ENCODE measurements around the gene WLS. TPM values are rescaled to one million over a fixed set of nuclear protein-coding genes. Genes with fewer than 3 reads are reported as not detected.
A peak's percentile ranks its signal among the peaks of the same experiment; 100 is the strongest.

The WLS gene
- total RNA-seq, 1 donor from 2014 or later, result 341 TPM

GRCh38 chr1:68231627-68232288 lies 565 bp downstream of the WLS start:
- TF ChIP-seq, protein P1, sequence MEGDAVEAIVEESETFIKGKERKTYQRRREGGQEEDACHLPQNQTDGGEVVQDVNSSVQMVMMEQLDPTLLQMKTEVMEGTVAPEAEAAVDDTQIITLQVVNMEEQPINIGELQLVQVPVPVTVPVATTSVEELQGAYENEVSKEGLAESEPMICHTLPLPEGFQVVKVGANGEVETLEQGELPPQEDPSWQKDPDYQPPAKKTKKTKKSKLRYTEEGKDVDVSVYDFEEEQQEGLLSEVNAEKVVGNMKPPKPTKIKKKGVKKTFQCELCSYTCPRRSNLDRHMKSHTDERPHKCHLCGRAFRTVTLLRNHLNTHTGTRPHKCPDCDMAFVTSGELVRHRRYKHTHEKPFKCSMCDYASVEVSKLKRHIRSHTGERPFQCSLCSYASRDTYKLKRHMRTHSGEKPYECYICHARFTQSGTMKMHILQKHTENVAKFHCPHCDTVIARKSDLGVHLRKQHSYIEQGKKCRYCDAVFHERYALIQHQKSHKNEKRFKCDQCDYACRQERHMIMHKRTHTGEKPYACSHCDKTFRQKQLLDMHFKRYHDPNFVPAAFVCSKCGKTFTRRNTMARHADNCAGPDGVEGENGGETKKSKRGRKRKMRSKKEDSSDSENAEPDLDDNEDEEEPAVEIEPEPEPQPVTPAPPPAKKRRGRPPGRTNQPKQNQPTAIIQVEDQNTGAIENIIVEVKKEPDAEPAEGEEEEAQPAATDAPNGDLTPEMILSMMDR (IDR thresholded peaks at IDR 0.05), result no peak
- no peaks in the 10 kb centered on the region for H3K9me3 Mint-ChIP-seq (ENCODE audit: unreplicated experiment)
- H3K27me3 Mint-ChIP-seq (ENCODE audit: unreplicated experiment), result peaks cover 1% of the 10 kb centered on the region
- H3K36me3 Mint-ChIP-seq (ENCODE audit: unreplicated experiment), result peaks cover 6% of the 10 kb centered on the region
- H3K4me3 Mint-ChIP-seq (ENCODE audit: unreplicated experiment), result peak overlapping the region; percentile 94
- DNase-seq (ENCODE audit: extremely low spot score, unreplicated experiment), result no peak
- peak overlapping the region; percentile 90 for H3K27ac Mint-ChIP-seq (ENCODE audit: unreplicated experiment)
- peaks cover 39% of the 10 kb centered on the region for H3K4me1 Mint-ChIP-seq (ENCODE audit: unreplicated experiment)

DNA sequence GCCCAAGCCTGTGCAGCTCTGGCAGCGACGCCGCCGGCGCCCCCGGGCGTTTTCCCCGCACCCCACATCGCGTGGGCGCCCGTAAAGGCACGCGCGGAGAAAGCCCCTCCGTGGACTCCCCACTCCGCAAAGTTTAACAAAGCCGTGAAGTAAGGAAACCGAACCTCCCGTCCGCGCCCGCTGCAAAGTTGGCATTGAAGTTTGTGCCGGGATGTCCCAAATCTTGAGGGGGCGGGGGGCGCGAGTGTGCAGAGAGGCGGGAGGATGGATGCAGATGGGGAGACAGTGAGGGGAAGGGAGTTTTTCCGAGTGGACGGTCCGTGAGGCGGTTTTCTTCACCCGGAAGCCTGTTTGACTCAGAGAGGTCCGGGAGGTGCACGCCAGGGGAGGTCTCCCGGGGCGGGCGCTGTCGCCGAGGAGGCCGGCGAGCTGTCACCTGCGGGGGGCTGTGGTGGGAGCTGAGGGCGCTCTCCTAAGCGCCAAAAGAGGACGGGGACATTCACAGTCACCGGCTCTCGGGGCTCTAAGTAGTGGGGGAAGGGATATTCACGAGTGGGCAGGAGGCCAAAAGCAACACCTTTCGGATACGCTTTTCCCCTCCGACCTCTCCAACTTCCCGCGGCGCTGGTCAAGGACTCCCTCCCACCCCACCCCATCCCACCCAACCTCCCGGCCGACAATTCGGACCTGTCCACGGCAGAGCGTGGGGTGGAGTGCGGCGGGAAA lies 1.3 kb downstream of the WLS start:
- peaks cover 43% of the 10 kb centered on the region for H3K4me1 Mint-ChIP-seq (ENCODE audit: unreplicated experiment)
- H3K9me3 Mint-ChIP-seq (ENCODE audit: unreplicated experiment), result no peaks in the 10 kb centered on the region
- TF ChIP-seq, protein P1 (IDR thresholded peaks at IDR 0.05), result no peak
- H3K27ac Mint-ChIP-seq (ENCODE audit: unreplicated experiment), result peak overlapping the region; percentile 90
- no peaks in the 10 kb centered on the region for H3K27me3 Mint-ChIP-seq (ENCODE audit: unreplicated experiment)
- no peak for DNase-seq (ENCODE audit: extremely low spot score, unreplicated experiment)
- peak overlapping the region; percentile 94 for H3K4me3 Mint-ChIP-seq (ENCODE audit: unreplicated experiment)
- H3K36me3 Mint-ChIP-seq (ENCODE audit: unreplicated experiment), result peaks cover 9% of the 10 kb centered on the region

- Mint-ChIP-seq H3K27ac (ENCODE audit: unreplicated experiment) (peak overlapping the region; percentile 89), H3K4me1 (ENCODE audit: unreplicated experiment) (peaks cover 46% of the 10 kb centered on the region), H3K27me3 (ENCODE audit: unreplicated experiment) (no peaks in the 10 kb centered on the region), H3K36me3 (ENCODE audit: unreplicated experiment) (peaks cover 14% of the 10 kb centered on the region), H3K4me3 (ENCODE audit: unreplicated experiment) (peak overlapping the region; percentile 94), H3K9me3 (ENCODE audit: unreplicated experiment) (no peaks in the 10 kb centered on the region)
- no peak for DNase-seq (ENCODE audit: extremely low spot score, unreplicated experiment)
- TF ChIP-seq, protein P1 (IDR thresholded peaks at IDR 0.05), result no peak
Measured at GRCh38 chr1:68230484-68230802, 1.9 kb downstream of the WLS start.

DNA sequence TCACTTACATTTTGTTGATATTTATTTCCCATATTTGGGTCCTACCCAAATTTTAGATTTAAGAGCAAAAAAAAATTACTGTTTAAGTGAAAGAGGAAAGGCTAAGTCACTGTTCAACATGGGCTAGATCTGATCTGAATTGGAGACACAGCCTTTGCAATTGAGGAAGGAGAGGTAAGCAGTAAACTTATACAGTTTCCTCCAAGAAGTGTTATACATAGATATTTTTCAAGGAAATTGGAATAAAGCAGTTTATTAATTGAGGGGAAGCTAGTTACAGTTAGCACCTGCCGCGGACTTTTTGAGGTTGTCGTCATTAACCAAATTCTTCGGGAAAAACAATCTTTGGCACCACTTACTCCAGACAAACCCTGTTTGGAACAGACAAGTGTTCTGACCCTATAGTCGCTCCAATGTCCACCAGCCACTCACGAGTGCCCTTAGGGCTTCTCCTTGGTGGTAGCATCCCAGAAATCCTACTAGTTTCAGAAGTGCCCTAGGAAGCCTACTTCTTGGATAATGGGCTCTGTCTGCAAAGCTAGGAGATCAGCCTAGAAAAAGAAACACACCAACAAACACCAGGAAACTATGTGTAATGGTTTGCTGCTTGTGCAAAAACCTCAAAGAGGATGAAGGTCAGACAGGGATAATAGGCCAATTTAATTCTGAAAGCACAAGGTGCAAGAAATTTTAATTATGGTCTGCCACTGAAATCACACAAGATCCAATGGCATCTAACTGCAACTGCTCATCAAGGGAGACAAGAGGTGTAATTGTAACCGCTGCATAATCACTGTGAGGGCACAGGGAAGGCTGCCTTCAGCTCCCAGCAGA lies 2.5 kb downstream of the WLS start:
- no peaks in the 10 kb centered on the region for H3K27me3 Mint-ChIP-seq (ENCODE audit: unreplicated experiment)

More for the DNA sequence above, 2.5 kb downstream of the WLS start:
- TF ChIP-seq, protein P1 (IDR thresholded peaks at IDR 0.05), result no peak
- peaks cover 14% of the 10 kb centered on the region for H3K36me3 Mint-ChIP-seq (ENCODE audit: unreplicated experiment)
- H3K4me3 Mint-ChIP-seq (ENCODE audit: unreplicated experiment), result peak overlapping the region; percentile 94
- no peaks in the 10 kb centered on the region for H3K9me3 Mint-ChIP-seq (ENCODE audit: unreplicated experiment)
- peaks cover 46% of the 10 kb centered on the region for H3K4me1 Mint-ChIP-seq (ENCODE audit: unreplicated experiment)
- no peak for DNase-seq (ENCODE audit: extremely low spot score, unreplicated experiment)
- H3K27ac Mint-ChIP-seq (ENCODE audit: unreplicated experiment), result peak overlapping the region; percentile 89

Measured in osteocyte (in vitro differentiated cells).